CD4-positive, alpha-beta T cell treated with Interleukin-12 subunit alpha and Interleukin-12 subunit beta, for 1 hour (primary cell): ENCODE results near the gene CHST9.

Experiments
- DNase-seq: peaks from one replicate; pipeline ENCODE4 v3.0.0-alpha.2; 2020

The CHST9 gene

GRCh38 chr18:27081701-27082100 lies 103.4 kb downstream of the CHST9 start:
- no peak for DNase-seq

GRCh38 chr18:27075828-27076227 lies 109.3 kb downstream of the CHST9 start:
- no peak for DNase-seq

- no peak for DNase-seq
Observed at GRCh38 chr18:27073404-27073830, 111.7 kb downstream of the CHST9 start.

- DNase-seq: no peak
Observed at GRCh38 chr18:27064673-27065072, 120.4 kb downstream of the CHST9 start.

GRCh38 chr18:27062802-27063201 lies 122.3 kb downstream of the CHST9 start:
- no peak for DNase-seq

GRCh38 chr18:27061488-27062095 lies 123.5 kb downstream of the CHST9 start:
- no peak for DNase-seq

- DNase-seq: no peak
Observed at GRCh38 chr18:27057519-27058234, 127.4 kb downstream of the CHST9 start.

GRCh38 chr18:27054926-27055325 lies 130.2 kb downstream of the CHST9 start:
- DNase-seq: no peak

GRCh38 chr18:27049969-27050368 lies 135.1 kb downstream of the CHST9 start:
- no peak for DNase-seq

GRCh38 chr18:27045342-27045741 lies 139.8 kb downstream of the CHST9 start:
- DNase-seq: no peak

- DNase-seq: no peak
Observed at GRCh38 chr18:27042177-27042576, 142.9 kb downstream of the CHST9 start.

GRCh38 chr18:27040796-27041195 lies 144.3 kb downstream of the CHST9 start:
- no peak for DNase-seq

- no peak for DNase-seq
Observed at GRCh38 chr18:27033722-27034121, 151.4 kb downstream of the CHST9 start.

GRCh38 chr18:27030421-27030820 lies 154.7 kb downstream of the CHST9 start:
- no peak for DNase-seq

GRCh38 chr18:27022477-27022876 lies 162.6 kb downstream of the CHST9 start:
- DNase-seq: no peak

GRCh38 chr18:27017901-27018500 lies 167.1 kb downstream of the CHST9 start:
- no peak for DNase-seq

- no peak for DNase-seq
Observed at GRCh38 chr18:27014841-27015240, 170.3 kb downstream of the CHST9 start.

- DNase-seq: no peak
Observed at GRCh38 chr18:27010784-27011183, 174.3 kb downstream of the CHST9 start.

GRCh38 chr18:27009293-27009692 lies 175.8 kb downstream of the CHST9 start:
- no peak for DNase-seq

- no peak for DNase-seq
Observed at GRCh38 chr18:27008575-27008974, 176.5 kb downstream of the CHST9 start.

GRCh38 chr18:27007880-27008279 lies 177.2 kb downstream of the CHST9 start:
- DNase-seq: no peak

- DNase-seq: no peak
Observed at GRCh38 chr18:27005589-27005988, 179.5 kb downstream of the CHST9 start.

GRCh38 chr18:27004056-27004829 lies 180.9 kb downstream of the CHST9 start:
- DNase-seq: no peak

GRCh38 chr18:26999797-27000196 lies 185.3 kb downstream of the CHST9 start:
- no peak for DNase-seq
